ENCODE data around the gene LEPROT.

The LEPROT gene

DNA sequence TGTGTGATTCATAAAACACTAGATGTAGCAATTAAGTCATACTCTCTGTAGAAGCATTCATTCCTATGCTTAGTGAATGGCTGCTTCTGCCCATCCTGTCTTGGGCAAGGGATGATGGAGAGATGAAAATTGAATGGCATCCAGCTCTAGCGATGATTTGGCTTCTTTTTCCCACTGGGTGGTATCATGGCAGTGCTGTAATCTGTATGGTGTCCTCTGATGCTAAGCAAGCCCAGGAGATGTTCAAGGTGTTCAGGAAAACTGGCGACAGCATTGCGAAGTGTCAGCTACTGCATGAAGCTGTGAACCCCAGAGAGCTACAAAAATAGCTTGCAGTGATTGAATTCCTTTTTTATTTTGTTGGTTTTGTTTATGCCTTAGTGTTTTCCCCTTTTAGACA lies 48.9 kb upstream of the LEPROT start:
- H3K4me1 ChIP-seq (ENCODE audit: control insufficient read depth, insufficient read depth, low read length), result no peaks in the 10 kb centered on the region
- no peak overlapping the region for H3K27ac ChIP-seq (ENCODE audit: extremely low read depth, low read depth, low read length)
- H3K4me3 ChIP-seq (ENCODE audit: low read depth, low read length), result no peak overlapping the region
- TF ChIP-seq ZNF138 (tag by site-specific recombination; IDR thresholded peaks at IDR 0.05; ENCODE audit: borderline replicate concordance) (no peak), ZNF292 (tag by site-specific recombination; IDR thresholded peaks at IDR 0.05; ENCODE audit: borderline replicate concordance, low read depth) (no peak), ZSCAN4 (tag by site-specific recombination; IDR thresholded peaks at IDR 0.05) (no peak), ZNF311 (tag by site-specific recombination; IDR thresholded peaks at IDR 0.05; ENCODE audit: borderline replicate concordance) (no peak), ZBTB8A (tag by site-specific recombination; IDR thresholded peaks at IDR 0.05) (no peak), ZNF426 (tag by site-specific recombination; IDR thresholded peaks at IDR 0.05) (no peak), ZBTB49 (tag by site-specific recombination; IDR thresholded peaks at IDR 0.05; ENCODE audit: low read depth) (no peak), PRDM2 (tag by site-specific recombination; IDR thresholded peaks at IDR 0.05; ENCODE audit: borderline replicate concordance) (no peak), BCL11B (tag by site-specific recombination; IDR thresholded peaks at IDR 0.05; ENCODE audit: low read depth) (no peak), BCL6B (tag by site-specific recombination; IDR thresholded peaks at IDR 0.05) (no peak), PRDM10 (tag by site-specific recombination; IDR thresholded peaks at IDR 0.05) (no peak), SP3 (tag by site-specific recombination; IDR thresholded peaks at IDR 0.05) (no peak)
- TF ChIP-seq, protein P1, sequence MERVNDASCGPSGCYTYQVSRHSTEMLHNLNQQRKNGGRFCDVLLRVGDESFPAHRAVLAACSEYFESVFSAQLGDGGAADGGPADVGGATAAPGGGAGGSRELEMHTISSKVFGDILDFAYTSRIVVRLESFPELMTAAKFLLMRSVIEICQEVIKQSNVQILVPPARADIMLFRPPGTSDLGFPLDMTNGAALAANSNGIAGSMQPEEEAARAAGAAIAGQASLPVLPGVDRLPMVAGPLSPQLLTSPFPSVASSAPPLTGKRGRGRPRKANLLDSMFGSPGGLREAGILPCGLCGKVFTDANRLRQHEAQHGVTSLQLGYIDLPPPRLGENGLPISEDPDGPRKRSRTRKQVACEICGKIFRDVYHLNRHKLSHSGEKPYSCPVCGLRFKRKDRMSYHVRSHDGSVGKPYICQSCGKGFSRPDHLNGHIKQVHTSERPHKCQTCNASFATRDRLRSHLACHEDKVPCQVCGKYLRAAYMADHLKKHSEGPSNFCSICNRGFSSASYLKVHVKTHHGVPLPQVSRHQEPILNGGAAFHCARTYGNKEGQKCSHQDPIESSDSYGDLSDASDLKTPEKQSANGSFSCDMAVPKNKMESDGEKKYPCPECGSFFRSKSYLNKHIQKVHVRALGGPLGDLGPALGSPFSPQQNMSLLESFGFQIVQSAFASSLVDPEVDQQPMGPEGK (tag by site-specific recombination; IDR thresholded peaks at IDR 0.05), result no peak
- no peaks in the 10 kb centered on the region for H3K36me3 ChIP-seq (ENCODE audit: control insufficient read depth in 2 of 2, insufficient read depth in 1 of 2, low read length in 2 of 2)
- ChIA-PET CTCF (no interaction called here), POLR2A (no interaction called here)
- no peaks in the 10 kb centered on the region for H3K9me3 ChIP-seq (ENCODE audit: control insufficient read depth, insufficient read depth, low read depth, low read length)

All from HEK293 (cell line).